Measurements from ENCODE around the gene IQSEC1. TPM values are rescaled to one million over a fixed set of nuclear protein-coding genes. Genes with fewer than 3 reads are reported as not detected.

The IQSEC1 gene
- polyA plus RNA-seq, 1 experiment: 3.6 TPM

GRCh38 chr3:12886106-12886679 lies 187.0 kb downstream of the IQSEC1 start:
- no peak for DNase-seq (ENCODE audit: low read depth, low spot score)
- Histone ChIP-seq H3K27ac (ENCODE audit: low read depth, low read length) (no peak overlapping the region), H3K9me3 (ENCODE audit: control insufficient read depth, insufficient read depth, low read length) (peaks cover 9% of the 10 kb centered on the region; the same call in 1 of the 2 replicates), H3K27me3 (ENCODE audit: control insufficient read depth, insufficient read depth, low read length) (peaks cover 20% of the 10 kb centered on the region), H3K4me3 (ENCODE audit: low read depth, low read length) (no peak overlapping the region)
- POLR2A ChIA-PET: interaction anchor here (1.8 kb wide), 1 partner anchor 45 kb away, joined by 6 read pairs; the partner anchor contains the start of gene RPL32
- TF ChIP-seq CTCF (IDR thresholded peaks at IDR 0.05; ENCODE audit: low read depth, low read length): no peak
- CTCF ChIA-PET: no interaction called here

DNA sequence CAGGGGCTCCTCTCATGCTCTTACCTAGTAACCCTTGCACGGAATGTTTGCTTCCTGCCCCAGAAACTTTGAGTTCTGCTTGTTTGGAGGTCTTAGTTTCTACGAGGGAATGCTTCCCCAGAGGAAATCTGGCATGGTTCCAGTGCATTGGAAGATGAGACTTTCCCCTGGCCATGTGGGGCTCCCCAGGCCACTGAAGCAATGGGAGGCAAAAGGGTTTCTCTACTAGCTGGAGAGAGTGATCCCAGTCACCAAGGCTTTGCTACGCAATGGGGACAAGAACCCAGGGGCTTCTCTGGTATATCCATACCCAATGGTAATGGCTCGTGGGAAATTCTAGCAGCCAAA lies 187.7 kb downstream of the IQSEC1 start:
- POLR2A ChIA-PET: no interaction called here
- no peak for DNase-seq (ENCODE audit: low read depth, low spot score)
- Histone ChIP-seq H3K27me3 (ENCODE audit: control insufficient read depth, insufficient read depth, low read length) (peaks cover 20% of the 10 kb centered on the region), H3K9me3 (ENCODE audit: control insufficient read depth, insufficient read depth, low read length) (peaks cover 9% of the 10 kb centered on the region; the same call in 1 of the 2 replicates), H3K4me3 (ENCODE audit: low read depth, low read length) (no peak overlapping the region), H3K27ac (ENCODE audit: low read depth, low read length) (no peak overlapping the region)
- CTCF ChIA-PET: interaction anchor here (2.7 kb wide), 1 partner anchor 18 kb away, joined by 15 read pairs; no protein-coding TSS in a partner anchor
- no peak for TF ChIP-seq CTCF (IDR thresholded peaks at IDR 0.05; ENCODE audit: low read depth, low read length)

- no peak for DNase-seq (ENCODE audit: low read depth, low spot score)
- Histone ChIP-seq H3K27ac (ENCODE audit: low read depth, low read length) (no peak overlapping the region), H3K27me3 (ENCODE audit: control insufficient read depth, insufficient read depth, low read length) (peaks cover 21% of the 10 kb centered on the region), H3K9me3 (ENCODE audit: control insufficient read depth, insufficient read depth, low read length) (peaks cover 9% of the 10 kb centered on the region; the same call in 1 of the 2 replicates), H3K4me3 (ENCODE audit: low read depth, low read length) (no peak overlapping the region)
- POLR2A ChIA-PET: no interaction called here
- CTCF ChIA-PET: interaction anchor here (1.8 to 2.7 kb wide), 2 partner anchors 10 to 17 kb away, joined by 3 to 15 read pairs; no protein-coding TSS in a partner anchor
- TF ChIP-seq CTCF (IDR thresholded peaks at IDR 0.05; ENCODE audit: low read depth, low read length): no peak
These were observed 188.2 kb downstream of the IQSEC1 start for GRCh38 chr3:12884790-12885582.

GRCh38 chr3:12884186-12884680 lies 189.0 kb downstream of the IQSEC1 start:
- H3K4me3 ChIP-seq (ENCODE audit: low read depth, low read length): no peak overlapping the region
- POLR2A ChIA-PET: no interaction called here
- peaks cover 9% of the 10 kb centered on the region; the same call in 1 of the 2 replicates for H3K9me3 ChIP-seq (ENCODE audit: control insufficient read depth, insufficient read depth, low read length)
- TF ChIP-seq CTCF (IDR thresholded peaks at IDR 0.05; ENCODE audit: low read depth, low read length): no peak
- no peak overlapping the region for H3K27ac ChIP-seq (ENCODE audit: low read depth, low read length)
- H3K27me3 ChIP-seq (ENCODE audit: control insufficient read depth, insufficient read depth, low read length): peaks cover 18% of the 10 kb centered on the region
- peak; percentile 11 for DNase-seq (ENCODE audit: low read depth, low spot score)
- CTCF ChIA-PET: interaction anchor here (1.5 to 2.7 kb wide), 3 partner anchors 8 to 16 kb away, joined by 3 to 15 read pairs (median 7); no protein-coding TSS in a partner anchor

Measured in AG04450 (cell line).